ENCODE measurements around the gene TMEM187. TPM values are rescaled to one million over a fixed set of nuclear protein-coding genes. Genes with fewer than 3 reads are reported as not detected.

TMEM187 gene
- total and polyA plus RNA-seq, 2 experiments from 2014 or later: 8.7 to 12.1 TPM

- Histone ChIP-seq H3K27ac (no peak overlapping the region), H3K4me2 (no peak overlapping the region), H3K79me2 (peaks cover 59% of the 10 kb centered on the region), H4K20me1 (ENCODE audit: insufficient read depth, poor library complexity, severe bottlenecking) (peaks cover 53% of the 10 kb centered on the region), H2AFZ (no peak overlapping the region), H3K4me3 (no peak overlapping the region), H3K9me3 (ENCODE audit: low read depth) (no peaks in the 10 kb centered on the region), H3K9me2 (replicated peaks; ENCODE audit: insufficient read depth) (no peaks in the 10 kb centered on the region), H3K27me3 (no peaks in the 10 kb centered on the region), H3K36me3 (replicated peaks; ENCODE audit: insufficient read depth, low read depth) (no peaks in the 10 kb centered on the region), H3K4me1 (ENCODE audit: insufficient read depth) (peaks cover 15% of the 10 kb centered on the region)
- WGBS (ENCODE audit: low lambda C conversion rate, missing lambda C conversion rate): 80% methylated on average over 5 of the region's 5 CpGs
- TF ChIP-seq CTCF (IDR thresholded peaks at IDR 0.05; ENCODE audit: poor library complexity) (no peak), EZH2phosphoT487 (IDR thresholded peaks at IDR 0.05; ENCODE audit: low read depth, severe bottlenecking, unreplicated experiment) (no peak), EZH2 (IDR thresholded peaks at IDR 0.05; ENCODE audit: borderline replicate concordance) (no peak)
- no peak for DNase-seq (ENCODE audit: low spot score)
These were observed 7.1 kb upstream of the TMEM187 start for GRCh38 chrX:153965406-153965805.

GRCh38 chrX:153966283-153966688, 6.3 kb upstream of the TMEM187 start:
- Histone ChIP-seq H2AFZ (no peak overlapping the region), H3K79me2 (peaks cover 63% of the 10 kb centered on the region), H3K4me3 (no peak overlapping the region), H3K36me3 (replicated peaks; ENCODE audit: insufficient read depth, low read depth) (no peaks in the 10 kb centered on the region), H3K9me3 (ENCODE audit: low read depth) (no peaks in the 10 kb centered on the region), H3K4me1 (ENCODE audit: insufficient read depth) (peaks cover 15% of the 10 kb centered on the region), H3K27ac (no peak overlapping the region), H3K9me2 (replicated peaks; ENCODE audit: insufficient read depth) (no peaks in the 10 kb centered on the region), H3K4me2 (no peak overlapping the region), H3K27me3 (no peaks in the 10 kb centered on the region), H4K20me1 (ENCODE audit: insufficient read depth, poor library complexity, severe bottlenecking) (peaks cover 53% of the 10 kb centered on the region)
- 89% methylated on average over 15 of the region's 15 CpGs for WGBS (ENCODE audit: low lambda C conversion rate, missing lambda C conversion rate)
- no peak for DNase-seq (ENCODE audit: low spot score)
- no peak for TF ChIP-seq EZH2 (IDR thresholded peaks at IDR 0.05; ENCODE audit: borderline replicate concordance)
- TF ChIP-seq EZH2phosphoT487 (IDR thresholded peaks at IDR 0.05; ENCODE audit: low read depth, severe bottlenecking, unreplicated experiment): no peak
- no peak for TF ChIP-seq CTCF (IDR thresholded peaks at IDR 0.05; ENCODE audit: poor library complexity)

GRCh38 chrX:153966841-153967535, 5.6 kb upstream of the TMEM187 start:
- no peaks in the 10 kb centered on the region for H3K27me3 ChIP-seq
- H4K20me1 ChIP-seq (ENCODE audit: insufficient read depth, poor library complexity, severe bottlenecking): peaks cover 53% of the 10 kb centered on the region
- H3K36me3 ChIP-seq (replicated peaks; ENCODE audit: insufficient read depth, low read depth): no peaks in the 10 kb centered on the region
- no peaks in the 10 kb centered on the region for H3K9me3 ChIP-seq (ENCODE audit: low read depth)
- DNase-seq (ENCODE audit: low spot score): no peak
- H3K27ac ChIP-seq: no peak overlapping the region
- WGBS (ENCODE audit: low lambda C conversion rate, missing lambda C conversion rate): 73% methylated on average over 14 of the region's 14 CpGs
- TF ChIP-seq CTCF (IDR thresholded peaks at IDR 0.05; ENCODE audit: poor library complexity): no peak
- no peak for TF ChIP-seq EZH2 (IDR thresholded peaks at IDR 0.05; ENCODE audit: borderline replicate concordance)
- no peak for TF ChIP-seq EZH2phosphoT487 (IDR thresholded peaks at IDR 0.05; ENCODE audit: low read depth, severe bottlenecking, unreplicated experiment)
- no peak overlapping the region for H3K4me3 ChIP-seq
- no peak overlapping the region for H2AFZ ChIP-seq
- H3K79me2 ChIP-seq: peaks cover 63% of the 10 kb centered on the region
- no peaks in the 10 kb centered on the region for H3K9me2 ChIP-seq (replicated peaks; ENCODE audit: insufficient read depth)
- H3K4me2 ChIP-seq: peak overlapping the region; percentile 86
- peaks cover 15% of the 10 kb centered on the region for H3K4me1 ChIP-seq (ENCODE audit: insufficient read depth)
